ENCODE results near the gene TSC22D2. TPM values are rescaled to one million over a fixed set of nuclear protein-coding genes. Genes with fewer than 3 reads are reported as not detected.

Gene TSC22D2
- total RNA-seq, 1 donor from 2014 or later, result 68.7 TPM

- TF ChIP-seq CTCF (IDR thresholded peaks at IDR 0.05; ENCODE audit: unreplicated experiment), result no peak
- H3K4me3 Mint-ChIP-seq, result peak overlapping the region; percentile 74
- peak overlapping the region; percentile 91 for H3K27ac Mint-ChIP-seq
- H3K4me1 Mint-ChIP-seq, result peaks cover 58% of the 10 kb centered on the region
- H3K36me3 Mint-ChIP-seq, result peaks cover 2% of the 10 kb centered on the region
- no peaks in the 10 kb centered on the region for H3K27me3 Mint-ChIP-seq (ENCODE audit: low read depth)
- no peak for DNase-seq (ENCODE audit: low spot score in 2 of 2, unreplicated experiment in 2 of 2)
- no peaks in the 10 kb centered on the region for H3K9me3 Mint-ChIP-seq
Observed at GRCh38 chr3:150411106-150411460, 3.0 kb downstream of the TSC22D2 start.

- Mint-ChIP-seq H3K4me3 (peak overlapping the region; percentile 74), H3K4me1 (peaks cover 55% of the 10 kb centered on the region), H3K27me3 (ENCODE audit: low read depth) (no peaks in the 10 kb centered on the region), H3K36me3 (peaks cover 2% of the 10 kb centered on the region), H3K9me3 (no peaks in the 10 kb centered on the region), H3K27ac (peak overlapping the region; percentile 91)
- DNase-seq (ENCODE audit: low spot score in 2 of 2, unreplicated experiment in 2 of 2), result no peak
- TF ChIP-seq CTCF (IDR thresholded peaks at IDR 0.05; ENCODE audit: unreplicated experiment), result no peak
Observed at GRCh38 chr3:150411546-150411945, 3.4 kb downstream of the TSC22D2 start.

- Mint-ChIP-seq H3K4me1 (peaks cover 53% of the 10 kb centered on the region), H3K9me3 (no peaks in the 10 kb centered on the region), H3K27me3 (ENCODE audit: low read depth) (no peaks in the 10 kb centered on the region), H3K36me3 (peaks cover 2% of the 10 kb centered on the region), H3K4me3 (peak overlapping the region; percentile 74), H3K27ac (peak overlapping the region; percentile 91)
- no peak for DNase-seq (ENCODE audit: low spot score in 2 of 2, unreplicated experiment in 2 of 2)
- no peak for TF ChIP-seq CTCF (IDR thresholded peaks at IDR 0.05; ENCODE audit: unreplicated experiment)
Observed at GRCh38 chr3:150411976-150412375, 3.9 kb downstream of the TSC22D2 start.

GRCh38 chr3:150412561-150413231 is 4.6 kb downstream of the TSC22D2 start:
- Mint-ChIP-seq H3K36me3 (peaks cover 2% of the 10 kb centered on the region), H3K27me3 (ENCODE audit: low read depth) (no peaks in the 10 kb centered on the region), H3K27ac (peak overlapping the region; percentile 67), H3K4me1 (peaks cover 53% of the 10 kb centered on the region), H3K4me3 (peak overlapping the region; percentile 74), H3K9me3 (no peaks in the 10 kb centered on the region)
- DNase-seq (ENCODE audit: low spot score in 2 of 2, unreplicated experiment in 2 of 2), result no peak
- no peak for TF ChIP-seq CTCF (IDR thresholded peaks at IDR 0.05; ENCODE audit: unreplicated experiment)

GRCh38 chr3:150414258-150414657 is 6.2 kb downstream of the TSC22D2 start:
- Mint-ChIP-seq H3K4me1 (peaks cover 64% of the 10 kb centered on the region), H3K27me3 (ENCODE audit: low read depth) (no peaks in the 10 kb centered on the region), H3K36me3 (peaks cover 2% of the 10 kb centered on the region), H3K27ac (peak overlapping the region; percentile 81), H3K9me3 (no peaks in the 10 kb centered on the region), H3K4me3 (peak overlapping the region; percentile 74)
- DNase-seq (ENCODE audit: low spot score in 2 of 2, unreplicated experiment in 2 of 2), result no peak
- TF ChIP-seq CTCF (IDR thresholded peaks at IDR 0.05; ENCODE audit: unreplicated experiment), result no peak
